GM20431 (cell line): Measurements from ENCODE around the gene ATP13A1.
"Not testable (repeated sequence)": the region's sequence is repeated elsewhere in the genome, so short reads cannot be mapped to it uniquely, and the experiment has no call there.

Source experiments
- in situ Hi-C: fragments of 300-500 bp; cut with MseI, MboI; formaldehyde crosslinking; loops from one replicate; pipeline ENCODE4 v1.15.0; 2020; ENCODE audit warnings: low sequenced_read_pairs; ENCODE audit not compliant: unreplicated experiment

The ATP13A1 gene

GRCh38 chr19:19627621-19628500, 35.6 kb downstream of the ATP13A1 start, which contains the start of gene LPAR2:
LPAR2 (minus strand) TSS chr19:19628220; CDS start chr19:19627275, 945 bp downstream.
- in situ Hi-C loops: loop anchor here (25.0 kb wide), 1 partner anchor 91 kb away; the partner anchor contains the start of genes CILP2 and YJEFN3

DNA sequence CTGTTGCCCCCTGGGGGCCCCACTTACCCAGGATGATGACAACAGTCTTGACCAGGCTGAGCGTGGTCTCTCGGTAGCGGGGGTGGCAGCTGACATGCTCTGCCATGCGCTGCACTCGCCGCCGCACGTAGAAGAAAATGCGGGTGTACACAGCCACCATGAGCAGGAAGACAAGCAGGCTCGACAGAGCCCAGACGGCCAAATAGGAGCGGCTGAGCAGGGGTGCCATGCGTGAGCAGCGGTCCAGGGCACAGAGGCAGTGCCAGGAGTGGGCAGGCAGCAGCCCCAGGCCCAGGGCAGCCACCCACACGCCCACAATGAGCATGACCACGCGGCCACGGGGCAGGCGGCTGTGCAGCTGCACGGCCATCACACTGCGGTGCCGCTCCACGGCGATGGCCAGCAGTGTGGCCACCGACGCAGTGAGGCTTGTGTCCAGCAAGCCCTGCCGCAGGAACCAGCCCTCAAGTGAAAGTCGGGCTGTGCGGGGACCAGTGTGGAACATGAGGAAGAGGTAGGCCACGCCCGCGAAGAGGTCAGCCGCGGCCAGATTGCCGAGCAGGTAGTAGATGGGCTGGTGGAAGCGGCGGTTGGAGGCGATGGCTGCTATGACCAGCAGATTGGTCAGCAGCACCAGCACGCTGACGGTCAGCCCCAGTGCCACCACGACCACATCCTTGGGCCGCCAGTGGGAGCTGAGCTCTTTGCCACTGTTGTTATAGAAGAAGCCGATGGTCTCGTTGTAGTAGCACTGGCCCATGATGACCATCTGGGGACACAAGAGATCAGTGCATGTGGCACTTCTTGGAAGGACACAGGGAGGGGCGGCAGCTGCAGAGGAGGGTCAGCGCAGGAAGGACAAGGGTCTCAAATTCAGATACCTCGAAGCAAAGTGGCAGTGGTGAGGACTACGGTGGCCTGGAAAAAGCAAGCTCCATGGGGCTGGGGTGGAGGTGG, 36.7 kb downstream of the ATP13A1 start:
- in situ Hi-C loops: loop anchor here (25.0 kb wide), 1 partner anchor 89 kb away; the partner anchor contains the start of genes CILP2 and YJEFN3

DNA sequence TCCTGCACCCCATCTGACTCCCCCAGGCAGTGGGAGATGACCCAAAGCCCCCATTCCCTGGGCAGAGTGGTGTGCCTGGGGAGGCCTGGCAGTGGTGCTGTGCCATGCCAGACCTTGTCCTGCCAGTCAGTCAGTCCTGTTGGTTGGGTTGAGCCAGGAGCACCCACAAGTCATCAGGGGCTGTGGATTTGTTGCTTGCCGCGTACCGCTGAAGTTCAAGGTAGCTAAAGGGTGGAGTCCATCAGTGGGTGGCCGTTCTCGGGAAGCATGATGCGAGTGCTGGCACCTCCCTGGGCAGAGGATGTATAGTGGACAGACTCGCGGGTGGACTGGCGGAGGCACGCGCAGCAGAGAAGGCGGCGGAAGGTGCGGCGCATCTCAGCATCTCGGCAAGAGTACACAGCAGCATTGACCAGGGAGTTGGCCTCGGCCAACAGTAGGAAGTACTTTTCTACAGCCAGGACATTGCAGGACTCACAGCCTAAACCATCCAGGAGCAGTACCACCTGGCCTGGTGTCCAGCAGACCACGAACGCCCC, 39.4 kb downstream of the ATP13A1 start:
- in situ Hi-C loops: no loop called here

- in situ Hi-C loops: no loop called here
Observed at GRCh38 chr19:19623383-19623782, 40.1 kb downstream of the ATP13A1 start.

DNA sequence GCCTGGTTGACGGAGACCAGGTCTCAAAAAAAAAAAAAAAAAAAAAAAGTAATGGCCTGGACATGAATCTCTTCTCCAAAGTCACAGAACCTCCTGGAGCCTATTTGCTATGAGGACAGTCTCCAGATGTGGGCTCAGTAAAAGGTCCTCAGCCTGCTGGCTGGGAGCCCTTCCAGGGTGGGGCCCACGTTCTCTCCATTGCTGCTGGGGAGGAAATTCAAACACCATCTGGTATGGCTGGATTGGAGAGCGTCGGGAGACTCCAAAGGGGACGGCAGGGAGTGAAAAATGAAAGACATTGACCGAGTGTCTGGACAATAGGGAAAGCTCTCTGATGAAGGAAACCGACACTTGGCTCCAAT, 43.6 kb downstream of the ATP13A1 start:
- in situ Hi-C loops: no loop called here

DNA sequence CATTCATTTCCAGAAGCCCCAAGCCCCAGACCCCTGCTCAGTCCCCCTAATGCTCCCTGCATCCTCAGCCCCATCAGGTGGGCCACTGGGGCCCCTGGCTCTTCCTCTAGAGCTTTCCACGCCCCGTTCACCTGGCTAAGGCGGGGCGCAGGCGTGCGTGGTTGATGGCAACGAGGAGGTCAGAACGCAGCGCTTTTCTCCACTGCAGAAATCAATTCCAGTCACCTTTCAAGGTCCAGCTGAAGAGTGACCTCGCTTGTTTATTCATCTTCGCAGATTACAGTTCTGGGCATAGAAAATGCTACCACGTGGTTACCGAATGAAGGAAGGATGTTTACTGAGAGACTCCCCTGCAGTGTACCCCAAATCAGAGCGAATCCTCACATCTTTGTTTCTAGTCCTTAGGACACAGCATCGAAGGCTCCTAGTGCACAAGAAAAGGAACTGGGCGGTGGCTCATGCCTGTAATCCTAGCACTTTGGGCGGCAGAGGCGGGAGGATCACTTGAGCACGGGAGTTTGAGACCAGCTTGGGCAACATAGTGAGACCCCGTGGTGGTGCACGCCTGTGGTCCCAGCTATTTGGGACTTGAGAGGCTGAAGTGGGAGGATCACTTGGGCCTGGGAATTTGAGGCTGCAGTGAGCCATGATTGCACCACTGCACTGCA, 44.2 kb downstream of the ATP13A1 start:
- in situ Hi-C loops: no loop called here

- in situ Hi-C loops: no loop called here
Observed at GRCh38 chr19:19618219-19619051, 45.0 kb downstream of the ATP13A1 start, which contains the start of gene PBX4. PBX4 (minus strand) TSS chr19:19618687; CDS start chr19:19618629, 58 bp downstream.

- in situ Hi-C loops: no loop called here
Observed at GRCh38 chr19:19615086-19615485, 48.4 kb downstream of the ATP13A1 start.

- in situ Hi-C loops: no loop called here
Observed at GRCh38 chr19:19613506-19613905, 50.0 kb downstream of the ATP13A1 start.

GRCh38 chr19:19610376-19611202, 52.9 kb downstream of the ATP13A1 start:
- in situ Hi-C loops: no loop called here

- in situ Hi-C loops: not testable (repeated sequence)
Observed at GRCh38 chr19:19606686-19607085, 56.8 kb downstream of the ATP13A1 start.

GRCh38 chr19:19606021-19606420, 57.5 kb downstream of the ATP13A1 start:
- in situ Hi-C loops: no loop called here

DNA sequence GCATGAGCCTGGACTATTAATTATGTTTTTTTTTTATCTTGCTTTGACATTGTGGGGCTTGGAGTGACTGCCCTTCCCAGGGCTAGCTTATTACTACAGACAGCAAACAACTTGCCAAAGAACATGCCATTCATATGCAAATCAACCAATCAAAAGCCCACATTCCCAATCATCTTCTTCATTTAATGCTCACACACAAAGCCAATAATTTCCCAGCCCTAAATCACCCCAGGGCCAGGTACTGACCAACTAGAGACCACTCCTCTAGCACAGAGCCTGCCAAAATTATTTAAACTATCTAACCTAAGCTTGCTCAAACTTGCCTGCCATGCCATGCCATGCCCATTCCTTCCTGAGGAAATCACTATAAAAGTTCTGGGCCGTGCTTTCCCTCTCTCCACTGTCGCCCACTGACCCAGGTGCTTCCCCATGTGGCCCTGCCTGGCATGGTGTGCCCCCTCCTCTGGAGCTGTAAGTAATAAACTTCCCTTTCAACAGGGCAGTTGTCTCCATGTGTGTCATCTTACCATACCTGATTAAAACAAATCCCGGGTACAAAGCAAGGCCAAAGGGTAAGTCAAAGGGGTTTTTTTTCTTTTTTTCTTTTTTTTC, 60.7 kb downstream of the ATP13A1 start:
- in situ Hi-C loops: no loop called here

DNA sequence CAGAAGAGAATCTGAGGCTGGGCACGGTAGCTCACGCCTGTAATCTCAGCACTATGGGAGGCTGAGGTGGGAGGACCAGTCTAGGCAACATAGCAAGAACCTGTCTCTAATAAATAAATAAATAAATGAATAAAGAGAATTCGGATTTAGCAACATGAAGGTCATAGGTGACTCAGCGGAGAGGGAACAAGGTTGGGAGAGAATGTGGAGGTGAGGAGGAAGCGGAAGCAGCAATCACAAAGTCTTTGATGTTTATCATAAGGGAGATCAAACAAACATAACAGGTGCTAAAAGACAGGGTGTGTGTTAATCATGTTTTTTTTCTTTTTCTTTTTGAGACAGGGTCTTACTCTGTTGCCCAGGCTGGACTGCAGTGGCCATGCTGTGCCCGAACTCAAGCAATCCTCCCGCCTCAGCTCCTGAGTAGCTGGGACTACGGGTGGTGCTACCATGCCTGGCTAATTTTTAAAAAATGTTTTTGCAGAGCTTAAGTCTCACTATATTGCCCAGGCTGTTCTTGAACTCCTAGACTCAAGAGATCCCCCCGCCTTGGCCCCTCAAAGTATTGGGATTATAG, 61.3 kb downstream of the ATP13A1 start:
- in situ Hi-C loops: no loop called here

GRCh38 chr19:19600793-19601330, 62.6 kb downstream of the ATP13A1 start:
- in situ Hi-C loops: no loop called here

DNA sequence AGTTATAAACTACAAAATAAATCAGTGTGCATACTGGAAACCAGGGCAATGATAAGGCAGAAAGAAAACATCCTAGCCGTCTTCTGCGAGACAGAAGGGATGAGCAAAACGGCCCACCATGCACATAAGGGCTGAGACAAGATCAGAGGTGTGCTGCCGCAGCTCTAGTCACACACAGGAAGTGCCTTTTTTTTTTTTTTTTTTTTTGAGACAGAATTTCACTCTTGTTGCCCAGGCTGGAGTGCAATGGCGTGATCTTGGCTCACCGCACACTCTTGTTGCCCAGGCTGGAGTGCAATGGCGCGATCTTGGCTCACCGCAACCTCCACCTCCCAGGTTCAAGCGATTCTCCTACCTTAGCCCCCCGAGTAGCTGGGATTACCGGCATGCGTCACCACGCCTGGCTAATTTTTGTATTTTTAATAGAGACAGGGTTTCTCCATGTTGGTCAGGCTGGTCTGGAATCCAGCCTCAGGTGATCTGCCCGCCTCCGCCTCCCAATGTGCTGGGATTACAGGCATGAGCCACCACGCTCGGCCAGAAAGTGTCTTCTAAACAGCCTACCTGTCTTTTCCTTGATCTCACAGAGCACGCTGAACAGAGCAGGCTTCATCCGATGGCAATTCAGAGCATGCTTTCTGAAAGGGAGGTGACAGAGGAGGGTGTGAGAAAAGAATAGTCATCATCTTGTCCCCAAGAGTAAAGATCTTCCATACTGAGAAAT, 64.6 kb downstream of the ATP13A1 start:
- in situ Hi-C loops: not testable (repeated sequence)
